Measurements from ENCODE around the gene BICRAL. TPM values are rescaled to one million over a fixed set of nuclear protein-coding genes. Genes with fewer than 3 reads are reported as not detected.
A peak's percentile ranks its signal among the peaks of the same experiment; 100 is the strongest.

BICRAL gene
- total and polyA plus RNA-seq, 9 of the 15 experiments (the other 6 are each of a cell fraction or from before 2014, with no cell fraction given), result 1.2 to 11.9 (median 5.6) TPM

- peak; percentile 95 for TF ChIP-seq ZBTB9 (CRISPR knock-in tag; IDR thresholded peaks at IDR 0.05)
- peak; percentile 48 to 73; a peak in 1 of 4 replicates for TF ChIP-seq MLX (CRISPR knock-in tag; conservative IDR thresholded peaks at IDR 0.05)
- no peak for TF ChIP-seq CHD7 (IDR thresholded peaks at IDR 0.05; ENCODE audit: low read depth, low read length)
- TF ChIP-seq ZBTB34 (CRISPR knock-in tag; IDR thresholded peaks at IDR 0.05), result no peak
- no peak; the same call in 1 of the 2 replicates for TF ChIP-seq KDM2B (CRISPR knock-in tag; IDR thresholded peaks at IDR 0.05)
- TF ChIP-seq CBFB (CRISPR knock-in tag; IDR thresholded peaks at IDR 0.05), result peak; percentile 73
- TF ChIP-seq PURB (CRISPR knock-in tag; IDR thresholded peaks at IDR 0.05; ENCODE audit: low read depth), result no peak
- peak; percentile 70 for TF ChIP-seq PCBP2 (IDR thresholded peaks at IDR 0.05; ENCODE audit: low read depth, low read length, poor library complexity, severe bottlenecking)
- TF ChIP-seq KLF6 (CRISPR knock-in tag; IDR thresholded peaks at IDR 0.05; ENCODE audit: borderline replicate concordance), result peak; percentile 99
- TF ChIP-seq CTBP1 (IDR thresholded peaks at IDR 0.05; ENCODE audit: borderline replicate concordance), result peak; percentile 72
- no peak; the same call in 1 of the 2 replicates for TF ChIP-seq NR2F6 (CRISPR knock-in tag; IDR thresholded peaks at IDR 0.05)
- TF ChIP-seq ZNF140 (CRISPR knock-in tag; IDR thresholded peaks at IDR 0.05), result no peak
Measured at GRCh38 chr6:42783177-42783875, 1.5 kb downstream of the BICRAL start (continued).

All from K562 (cell line).